Adrenal gland (tissue), 5 donors: Measurements from ENCODE around the gene SLC4A5.

Experiments used
- POLR2A ChIP-seq, 2 donors: fragments of 450-650 bp; IDR thresholded peaks; one replicate each; pipeline ENCODE4 v1.6.1; 2017; ENCODE audit warnings: antibody characterized with exemption in 2 of 2, mild to moderate bottlenecking in 2 of 2, moderate library complexity in 1 of 2
- TF ChIP-seq, protein P1 (sequence below), 6 experiments: fragments of 450-650 bp in 4 of 6; fragments of 200-600 bp in 2 of 6; sonication (generic) in 1 of 6; IDR thresholded peaks; 1 replicate in 5 of 6; 2 replicates in 1 of 6; pipeline versions ENCODE4 v1.5.1 to v1.8.0; 2016 to 2021; ENCODE audit warnings: antibody characterized with exemption in 6 of 6, mild to moderate bottlenecking in 2 of 6, moderate library complexity in 1 of 6
- donor health status: DM: no; HTN: no; CAD: no.

GRCh38 chr2:74297391-74297790, 45.8 kb downstream of the SLC4A5 start:
- TF ChIP-seq, protein P1, sequence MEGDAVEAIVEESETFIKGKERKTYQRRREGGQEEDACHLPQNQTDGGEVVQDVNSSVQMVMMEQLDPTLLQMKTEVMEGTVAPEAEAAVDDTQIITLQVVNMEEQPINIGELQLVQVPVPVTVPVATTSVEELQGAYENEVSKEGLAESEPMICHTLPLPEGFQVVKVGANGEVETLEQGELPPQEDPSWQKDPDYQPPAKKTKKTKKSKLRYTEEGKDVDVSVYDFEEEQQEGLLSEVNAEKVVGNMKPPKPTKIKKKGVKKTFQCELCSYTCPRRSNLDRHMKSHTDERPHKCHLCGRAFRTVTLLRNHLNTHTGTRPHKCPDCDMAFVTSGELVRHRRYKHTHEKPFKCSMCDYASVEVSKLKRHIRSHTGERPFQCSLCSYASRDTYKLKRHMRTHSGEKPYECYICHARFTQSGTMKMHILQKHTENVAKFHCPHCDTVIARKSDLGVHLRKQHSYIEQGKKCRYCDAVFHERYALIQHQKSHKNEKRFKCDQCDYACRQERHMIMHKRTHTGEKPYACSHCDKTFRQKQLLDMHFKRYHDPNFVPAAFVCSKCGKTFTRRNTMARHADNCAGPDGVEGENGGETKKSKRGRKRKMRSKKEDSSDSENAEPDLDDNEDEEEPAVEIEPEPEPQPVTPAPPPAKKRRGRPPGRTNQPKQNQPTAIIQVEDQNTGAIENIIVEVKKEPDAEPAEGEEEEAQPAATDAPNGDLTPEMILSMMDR (IDR thresholded peaks at IDR 0.05), result no peak
- no peak for TF ChIP-seq POLR2A (IDR thresholded peaks at IDR 0.05)
